PFSK-1 (cell line): Measurements from ENCODE around the gene THSD7B.

Experiments
- FOXP2 ChIP-seq: optimal IDR thresholded peaks from 2 replicates; pipeline ENCODE3; 2011; ENCODE audit warnings: borderline replicate concordance, control low read depth, inconsistent platforms; ENCODE audit not compliant: insufficient read depth; ENCODE audit errors: extremely low read length, extremely low read depth
- POLR2AphosphoS5 ChIP-seq: IDR thresholded peaks from 2 replicates; pipeline ENCODE4 v1.6.1; 2012; ENCODE audit warnings: low read depth, mild to moderate bottlenecking, control low read depth, low read length, moderate library complexity
- SIN3A ChIP-seq: IDR thresholded peaks from 2 replicates; pipeline ENCODE4 v1.6.1; 2012; ENCODE audit warnings: mild to moderate bottlenecking, low read length, moderate library complexity, borderline replicate concordance; ENCODE audit not compliant: insufficient read depth
- TAF1 ChIP-seq: IDR thresholded peaks from 2 replicates; pipeline ENCODE4 v1.6.1; 2012; ENCODE audit warnings: low read length, control low read depth, borderline replicate concordance; ENCODE audit not compliant: insufficient read depth
- TF ChIP-seq, protein P1 (sequence below), 2 experiments: IDR thresholded peaks; 2 replicates each; pipeline versions ENCODE4 v1.6.1 to v1.8.0; 2011 to 2012; ENCODE audit warnings: low read depth in 2 of 2, low read length in 2 of 2, control low read depth in 1 of 2, inconsistent platforms in 1 of 2, mild to moderate bottlenecking in 1 of 2, moderate library complexity in 1 of 2; ENCODE audit not compliant: insufficient read depth in 1 of 2

The THSD7B gene

DNA sequence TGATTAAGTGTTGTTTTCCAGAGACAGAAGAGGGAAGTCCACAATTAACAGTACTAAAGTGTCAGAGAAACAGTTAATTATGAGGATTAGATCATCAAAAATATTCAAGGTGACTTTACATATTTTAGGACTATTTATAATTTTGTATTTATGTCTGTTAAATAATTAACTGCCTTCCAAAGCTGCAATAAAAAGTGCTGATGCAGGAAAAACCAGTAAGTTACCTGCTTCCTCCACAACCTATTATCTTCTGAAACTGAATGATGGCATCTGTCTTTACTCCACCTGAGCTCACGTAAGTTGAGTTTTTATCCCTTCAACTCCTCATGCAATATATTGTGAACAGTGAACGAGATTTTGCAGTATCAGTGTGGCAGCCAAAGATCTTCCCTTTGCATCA is 570.7 kb downstream of the THSD7B start:
- TF ChIP-seq POLR2AphosphoS5 (no peak), SIN3A (no peak), FOXP2 (no peak), TAF1 (no peak)
- TF ChIP-seq, protein P1, sequence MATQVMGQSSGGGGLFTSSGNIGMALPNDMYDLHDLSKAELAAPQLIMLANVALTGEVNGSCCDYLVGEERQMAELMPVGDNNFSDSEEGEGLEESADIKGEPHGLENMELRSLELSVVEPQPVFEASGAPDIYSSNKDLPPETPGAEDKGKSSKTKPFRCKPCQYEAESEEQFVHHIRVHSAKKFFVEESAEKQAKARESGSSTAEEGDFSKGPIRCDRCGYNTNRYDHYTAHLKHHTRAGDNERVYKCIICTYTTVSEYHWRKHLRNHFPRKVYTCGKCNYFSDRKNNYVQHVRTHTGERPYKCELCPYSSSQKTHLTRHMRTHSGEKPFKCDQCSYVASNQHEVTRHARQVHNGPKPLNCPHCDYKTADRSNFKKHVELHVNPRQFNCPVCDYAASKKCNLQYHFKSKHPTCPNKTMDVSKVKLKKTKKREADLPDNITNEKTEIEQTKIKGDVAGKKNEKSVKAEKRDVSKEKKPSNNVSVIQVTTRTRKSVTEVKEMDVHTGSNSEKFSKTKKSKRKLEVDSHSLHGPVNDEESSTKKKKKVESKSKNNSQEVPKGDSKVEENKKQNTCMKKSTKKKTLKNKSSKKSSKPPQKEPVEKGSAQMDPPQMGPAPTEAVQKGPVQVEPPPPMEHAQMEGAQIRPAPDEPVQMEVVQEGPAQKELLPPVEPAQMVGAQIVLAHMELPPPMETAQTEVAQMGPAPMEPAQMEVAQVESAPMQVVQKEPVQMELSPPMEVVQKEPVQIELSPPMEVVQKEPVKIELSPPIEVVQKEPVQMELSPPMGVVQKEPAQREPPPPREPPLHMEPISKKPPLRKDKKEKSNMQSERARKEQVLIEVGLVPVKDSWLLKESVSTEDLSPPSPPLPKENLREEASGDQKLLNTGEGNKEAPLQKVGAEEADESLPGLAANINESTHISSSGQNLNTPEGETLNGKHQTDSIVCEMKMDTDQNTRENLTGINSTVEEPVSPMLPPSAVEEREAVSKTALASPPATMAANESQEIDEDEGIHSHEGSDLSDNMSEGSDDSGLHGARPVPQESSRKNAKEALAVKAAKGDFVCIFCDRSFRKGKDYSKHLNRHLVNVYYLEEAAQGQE (IDR thresholded peaks at IDR 0.05; ENCODE audit: insufficient read depth in 1 of 2, low read depth in 2 of 2, low read length in 2 of 2) = no peak

DNA sequence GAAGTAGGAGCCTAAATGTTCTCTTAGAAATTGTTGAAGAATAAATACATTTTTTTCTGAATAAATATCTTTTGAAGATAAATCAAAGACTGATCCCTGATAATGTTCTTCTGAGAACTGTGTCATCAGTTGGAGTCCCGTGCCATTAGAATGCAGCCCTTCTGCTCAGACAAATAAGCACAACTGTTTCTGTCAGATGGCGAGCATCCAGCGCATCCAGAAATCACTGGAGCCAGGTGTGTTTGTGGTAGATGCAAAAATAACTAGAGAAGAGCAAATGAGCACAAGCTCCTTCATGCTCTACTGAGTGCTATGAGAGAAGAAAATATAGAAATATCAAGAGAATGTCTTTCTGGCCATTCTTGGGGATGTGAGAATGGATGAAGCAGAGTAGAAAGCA is 573.7 kb downstream of the THSD7B start:
- TF ChIP-seq FOXP2 (no peak), POLR2AphosphoS5 (no peak), TAF1 (no peak), SIN3A (no peak)
- TF ChIP-seq, protein P1 (IDR thresholded peaks at IDR 0.05; ENCODE audit: insufficient read depth in 1 of 2, low read depth in 2 of 2, low read length in 2 of 2) = no peak

DNA sequence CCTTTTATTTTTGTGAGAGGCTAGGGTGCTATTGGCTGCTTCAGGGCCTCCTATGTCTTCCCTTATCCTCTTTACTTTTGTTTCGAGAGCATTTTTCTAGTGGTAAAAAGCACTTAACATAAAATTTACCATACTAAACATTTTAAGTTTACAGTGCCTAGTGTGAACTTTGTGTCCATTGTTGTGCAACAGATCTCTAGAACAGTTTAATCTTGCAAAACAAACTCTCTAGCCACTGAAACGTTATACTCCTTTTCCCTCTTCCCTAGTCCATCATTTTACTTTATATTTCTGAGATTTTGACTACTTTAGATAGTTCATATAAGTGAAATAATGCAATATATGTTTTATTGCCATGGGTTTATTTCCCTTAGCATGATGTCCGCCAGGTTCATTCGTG is 580.6 kb downstream of the THSD7B start:
- TF ChIP-seq FOXP2 (no peak), POLR2AphosphoS5 (no peak), TAF1 (no peak), SIN3A (no peak)
- TF ChIP-seq, protein P1 (IDR thresholded peaks at IDR 0.05; ENCODE audit: insufficient read depth in 1 of 2, low read depth in 2 of 2, low read length in 2 of 2) = no peak

DNA sequence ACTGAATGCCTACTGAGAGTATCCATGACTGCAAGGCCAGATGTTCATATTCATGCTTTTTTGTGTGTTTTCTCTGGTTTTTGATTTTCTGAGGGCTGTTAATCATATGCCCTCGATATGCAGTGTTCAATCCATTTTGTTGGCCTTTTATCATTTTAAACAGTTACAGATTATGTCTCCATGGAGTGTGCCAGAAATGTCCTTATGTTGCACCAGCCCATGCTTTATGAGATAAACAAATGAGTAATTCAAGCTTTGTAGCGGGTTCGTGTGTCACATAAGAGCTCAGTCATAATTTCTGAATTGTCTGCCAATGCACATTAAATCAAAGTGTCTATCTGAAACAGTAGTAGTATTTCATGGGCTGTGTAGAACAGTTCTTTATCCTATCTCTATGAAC is 583.0 kb downstream of the THSD7B start:
- TF ChIP-seq POLR2AphosphoS5 = no peak
- TF ChIP-seq, protein P1 (IDR thresholded peaks at IDR 0.05; ENCODE audit: insufficient read depth in 1 of 2, low read depth in 2 of 2, low read length in 2 of 2) = no peak
- TF ChIP-seq FOXP2 = no peak
- TF ChIP-seq TAF1 = no peak
- no peak for TF ChIP-seq SIN3A

DNA sequence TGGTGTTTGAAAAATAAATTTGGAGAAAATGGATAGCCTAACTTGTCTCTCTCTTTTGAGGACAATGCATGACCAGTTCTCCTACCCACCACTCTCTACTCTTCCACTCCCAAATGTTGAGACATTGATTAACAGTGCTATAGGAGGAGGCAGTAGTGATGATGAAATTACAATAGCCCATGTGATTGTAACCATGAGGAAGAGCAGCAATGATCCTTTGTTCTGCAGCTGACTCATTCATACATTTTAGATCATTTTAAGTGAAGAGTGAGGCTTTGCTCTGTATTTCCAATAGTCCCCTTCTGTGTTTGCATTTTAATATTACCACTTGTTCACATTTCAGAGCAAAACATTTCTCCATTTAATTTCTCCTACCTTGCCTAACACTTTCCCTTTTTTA is 592.3 kb downstream of the THSD7B start:
- no peak for TF ChIP-seq SIN3A
- TF ChIP-seq, protein P1 (IDR thresholded peaks at IDR 0.05; ENCODE audit: insufficient read depth in 1 of 2, low read depth in 2 of 2, low read length in 2 of 2) = no peak
- no peak for TF ChIP-seq TAF1
- no peak for TF ChIP-seq POLR2AphosphoS5
- TF ChIP-seq FOXP2 = no peak
